ENCODE results near the gene TMEFF1.

The TMEFF1 gene

DNA sequence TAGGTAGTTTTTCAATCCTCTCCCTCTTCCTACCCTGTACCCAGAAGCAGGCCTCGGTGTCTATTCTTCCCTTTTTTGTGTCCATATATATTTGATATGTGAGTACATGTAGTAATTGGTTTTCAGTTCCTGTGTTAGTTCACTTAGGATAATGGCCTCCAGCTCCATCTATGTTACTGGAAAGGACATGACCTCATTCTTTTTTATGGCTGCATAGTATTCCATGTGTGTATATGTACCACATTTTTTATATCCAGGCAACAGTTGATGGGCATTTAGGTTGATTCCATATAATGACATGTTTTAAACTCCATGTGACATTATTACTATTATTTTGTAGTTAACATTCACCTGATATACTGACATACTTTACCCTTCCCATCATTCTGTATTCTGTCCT, 154.0 kb downstream of the TMEFF1 start:
- DNase-seq = no peak

Measured in MV-4-11 (cell line).